ENCODE data around the gene HJV. TPM values are rescaled to one million over a fixed set of nuclear protein-coding genes. Genes with fewer than 3 reads are reported as not detected.

Gene HJV
- total RNA-seq, 4 donors from 2014 or later = not detected

DNA sequence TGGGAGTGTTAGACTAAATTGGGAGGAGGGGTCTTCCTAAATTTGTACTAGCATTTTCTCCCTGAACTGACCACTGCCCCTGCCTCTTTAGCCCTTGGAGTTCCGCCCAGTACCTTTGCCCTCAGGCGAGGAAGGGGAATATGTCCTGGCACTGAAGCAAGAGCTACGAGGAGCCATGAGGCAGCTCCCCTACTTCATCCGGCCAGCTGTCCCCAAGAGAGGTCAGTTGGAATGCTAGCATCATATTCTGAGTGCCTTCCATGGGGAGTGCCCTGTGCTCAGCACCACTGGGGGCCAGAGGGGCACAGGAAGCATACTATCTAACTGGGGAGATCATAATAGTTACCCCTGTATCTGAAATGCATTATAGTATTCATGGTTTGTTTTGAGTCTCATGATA lies 46.3 kb downstream of the HJV start:
- WGBS = 91% methylated on average over 4 of the region's 4 CpGs
- DNase-seq (ENCODE audit: extremely low spot score) = no peak
- Histone ChIP-seq H3K27ac (replicated peaks in 1 of 4) (no peak overlapping the region), H3K4me3 (no peak overlapping the region), H3K27me3 (no peaks in the 10 kb centered on the region), H3K36me3 (peaks cover 0 to 12% (median 5%) of the 10 kb centered on the region in 4 donors), H3K9me3 (no peaks in the 10 kb centered on the region), H3K4me1 (peaks cover 25 to 34% (median 32%) of the 10 kb centered on the region in 4 donors)
- intact Hi-C loops (cut with DNase I) = no loop called here
- no peak for TF ChIP-seq EP300 (IDR thresholded peaks at IDR 0.05)
- TF ChIP-seq CTCF (IDR thresholded peaks at IDR 0.05) = no peak
- no peak for TF ChIP-seq POLR2AphosphoS5 (IDR thresholded peaks at IDR 0.05)
- TF ChIP-seq POLR2A (IDR thresholded peaks at IDR 0.05; ENCODE audit: low read depth) = no peak

DNA sequence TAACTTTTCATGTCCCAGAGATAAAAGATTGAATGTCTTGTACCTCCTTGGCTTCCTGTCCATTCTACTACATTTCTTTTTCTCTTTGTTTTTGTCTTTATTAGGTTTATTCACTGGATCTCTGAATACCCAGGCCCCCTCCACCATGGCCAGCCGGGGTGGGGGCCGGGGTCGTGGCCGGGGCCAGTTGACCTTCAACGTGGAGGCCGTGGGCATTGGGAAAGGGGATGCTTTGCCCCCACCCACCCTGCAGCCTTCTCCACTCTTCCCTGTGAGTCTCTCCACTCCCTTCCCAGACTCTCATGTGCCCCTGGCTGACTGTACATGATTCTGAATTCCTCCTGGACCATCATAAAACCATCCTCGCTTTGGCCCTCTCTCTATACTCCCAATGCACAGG lies 46.8 kb downstream of the HJV start:
- Histone ChIP-seq H3K27me3 (no peaks in the 10 kb centered on the region), H3K9me3 (no peaks in the 10 kb centered on the region), H3K4me3 (no peak overlapping the region), H3K4me1 (peaks cover 20 to 29% (median 27%) of the 10 kb centered on the region in 4 donors), H3K27ac (replicated peaks in 1 of 4) (no peak overlapping the region), H3K36me3 (peaks cover 0 to 12% (median 5%) of the 10 kb centered on the region in 4 donors)
- intact Hi-C loops (cut with DNase I) = no loop called here
- TF ChIP-seq EP300 (IDR thresholded peaks at IDR 0.05) (no peak), POLR2A (IDR thresholded peaks at IDR 0.05; ENCODE audit: low read depth) (no peak), POLR2AphosphoS5 (IDR thresholded peaks at IDR 0.05) (no peak), CTCF (IDR thresholded peaks at IDR 0.05) (no peak)
- 83% methylated on average over 7 of the region's 7 CpGs for WGBS
- no peak for DNase-seq (ENCODE audit: extremely low spot score)

DNA sequence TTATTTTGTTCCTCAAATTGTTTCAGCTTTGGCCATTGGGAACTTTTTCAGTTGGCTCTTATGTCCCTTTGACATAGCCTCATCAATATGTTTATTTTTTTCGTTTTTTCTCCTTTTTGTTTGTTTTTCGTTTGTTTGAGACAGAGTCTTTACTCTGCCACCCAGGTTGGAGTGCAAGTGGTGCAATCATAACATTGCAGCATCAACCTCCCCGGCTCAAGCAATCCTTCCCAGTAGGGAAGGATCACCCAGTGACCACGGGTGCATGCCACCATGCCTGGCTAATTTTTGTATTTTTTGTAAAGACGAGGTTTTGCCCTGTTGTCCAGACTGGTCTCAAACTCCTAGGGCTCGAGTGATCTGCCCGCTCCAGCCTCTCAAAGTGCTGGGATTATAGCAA lies 49.0 kb downstream of the HJV start:
- Histone ChIP-seq H3K9me3 (peaks cover 0 to 1% (median under 1%) of the 10 kb centered on the region in 4 donors), H3K27ac (replicated peaks in 1 of 4) (no peak overlapping the region), H3K4me1 (peaks cover 5 to 9% (median 7%) of the 10 kb centered on the region in 4 donors), H3K27me3 (no peaks in the 10 kb centered on the region), H3K36me3 (peaks cover 0 to 12% (median 5%) of the 10 kb centered on the region in 4 donors), H3K4me3 (no peak overlapping the region)
- intact Hi-C loops (cut with DNase I) = no loop called here
- TF ChIP-seq POLR2AphosphoS5 (IDR thresholded peaks at IDR 0.05) (no peak), EP300 (IDR thresholded peaks at IDR 0.05) (no peak), CTCF (IDR thresholded peaks at IDR 0.05) (no peak), POLR2A (IDR thresholded peaks at IDR 0.05; ENCODE audit: low read depth) (no peak)
- WGBS = 71% methylated on average over 7 of the region's 7 CpGs
- no peak for DNase-seq (ENCODE audit: extremely low spot score)

Small RNAs within 50 kb of the gene (small RNA-seq; reads per million reads assigned to genes)
- gene RNVU1-6 = 0 to 0.92 (median 0.68) reads per million in 3 donors

Other genes starting within 250 kb of the HJV start
- 10 to 100 TPM; 37.8 to 46.3 (median 40.3) TPM for gene RNF115, start 197.6 kb downstream of the HJV start, total RNA-seq
- gene POLR3C, start 197.5 kb downstream of the HJV start, total RNA-seq = 10 to 100 TPM; 22.3 to 34.1 (median 27.8) TPM
- 1 to 10 TPM; 1.2 to 3.6 (median 1.6) TPM for gene NUDT17, start 176.1 kb downstream of the HJV start, total RNA-seq
- 10 to 100 TPM; 11.9 to 25.3 (median 22.9) TPM for gene PIAS3, start 162.7 kb downstream of the HJV start, total RNA-seq
- gene ANKRD35, start 135.9 kb downstream of the HJV start, total RNA-seq = 10 to 100 TPM in 2 of 4 donors, 1 to 10 TPM in 2; 4.0 to 11.1 (median 8.4) TPM
- gene ITGA10, start 111.7 kb downstream of the HJV start, total RNA-seq = 1 to 10 TPM; 1.7 to 7.2 (median 3.8) TPM
- gene PEX11B, start 103.0 kb downstream of the HJV start, total RNA-seq = 10 to 100 TPM; 18.3 to 21.2 (median 20.0) TPM
- gene RBM8A, start 94.3 kb downstream of the HJV start, total RNA-seq = 100 to 1,000 TPM in 1 of 4 donors, 10 to 100 TPM in 3; 42.8 to 119 (median 69.7) TPM
- 10 to 100 TPM; 33.2 to 55.0 (median 41.7) TPM for gene LIX1L, start 63.7 kb downstream of the HJV start, total RNA-seq
- gene ANKRD34A, start 57.2 kb downstream of the HJV start, total RNA-seq = 1 to 10 TPM in 3 of 4 donors, under 1 TPM in 1; 0.66 to 1.7 (median 1.3) TPM
- 10 to 100 TPM; 29.0 to 41.5 (median 35.5) TPM for gene POLR3GL, start 57.0 kb downstream of the HJV start, total RNA-seq
- gene TXNIP, start 25.2 kb downstream of the HJV start, total RNA-seq = 1,000 to 10,000 TPM; 1,186 to 4,171 (median 2,482) TPM
- 1 to 10 TPM in 2 of 4 donors, under 1 TPM in 2; 0.69 to 1.7 (median 1.1) TPM for gene NBPF10, start 123.1 kb upstream of the HJV start, total RNA-seq
- gene NOTCH2NLA, start 207.3 kb upstream of the HJV start, total RNA-seq = 10 to 100 TPM; 24.5 to 47.4 (median 40.2) TPM